ENCODE data around the gene TRIM36.

GRCh38 chr5:115179394-115180164 is 9.9 kb upstream of the TRIM36 start:
- no peak for TF ChIP-seq CHD1 (IDR thresholded peaks at IDR 0.05; ENCODE audit: low read depth, low read length)
- no peak for TF ChIP-seq POLR2A (IDR thresholded peaks at IDR 0.05; ENCODE audit: low read depth, low read length)
- no peak for TF ChIP-seq CTCF (IDR thresholded peaks at IDR 0.05 in 2 of 3, conservative IDR thresholded peaks at IDR 0.05 in 1 of 3; ENCODE audit: control insufficient read depth in 2 of 3, extremely low read depth in 1 of 3, insufficient read depth in 1 of 3, low read depth in 3 of 3, low read length in 3 of 3)
- TF ChIP-seq FOXM1 (IDR thresholded peaks at IDR 0.05; ENCODE audit: low read depth, low read length), result no peak
- TF ChIP-seq MYB (IDR thresholded peaks at IDR 0.05; ENCODE audit: borderline replicate concordance, low read depth, low read length), result no peak
- no peak for TF ChIP-seq NFIC (IDR thresholded peaks at IDR 0.05; ENCODE audit: low read depth, low read length)
- no peak for TF ChIP-seq GABPA (IDR thresholded peaks at IDR 0.05; ENCODE audit: low read depth)
- TF ChIP-seq TCF7 (IDR thresholded peaks at IDR 0.05; ENCODE audit: borderline replicate concordance), result no peak
- no peak for TF ChIP-seq JUND (IDR thresholded peaks at IDR 0.05; ENCODE audit: low read depth, low read length)

All from GM12878 (cell line).